ENCODE data around the gene PKLR.
"Not testable (repeated sequence)": the region's sequence is repeated elsewhere in the genome, so short reads cannot be mapped to it uniquely, and the experiment has no call there.

PKLR gene

DNA sequence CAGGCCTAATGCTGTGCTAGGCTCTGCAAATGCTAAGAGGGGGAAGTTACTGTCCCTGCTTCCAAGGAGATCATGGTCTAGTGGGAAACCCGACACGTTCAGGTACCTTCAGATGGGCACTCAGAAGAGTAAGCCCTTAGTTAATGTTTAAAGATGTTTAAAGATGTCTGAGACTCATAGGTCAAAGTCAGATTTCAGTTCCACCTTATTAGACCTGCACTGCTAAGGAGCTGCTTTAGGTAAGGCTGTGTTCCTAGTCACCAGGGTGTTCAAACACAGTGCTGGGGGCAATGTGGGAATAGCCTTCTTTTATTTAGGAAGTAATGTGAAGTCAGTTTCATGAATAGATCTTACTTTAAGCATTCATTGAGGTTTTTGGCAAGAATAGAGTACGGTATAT is 15.7 kb upstream of the PKLR start:
- no peak for FAIRE-seq

DNA sequence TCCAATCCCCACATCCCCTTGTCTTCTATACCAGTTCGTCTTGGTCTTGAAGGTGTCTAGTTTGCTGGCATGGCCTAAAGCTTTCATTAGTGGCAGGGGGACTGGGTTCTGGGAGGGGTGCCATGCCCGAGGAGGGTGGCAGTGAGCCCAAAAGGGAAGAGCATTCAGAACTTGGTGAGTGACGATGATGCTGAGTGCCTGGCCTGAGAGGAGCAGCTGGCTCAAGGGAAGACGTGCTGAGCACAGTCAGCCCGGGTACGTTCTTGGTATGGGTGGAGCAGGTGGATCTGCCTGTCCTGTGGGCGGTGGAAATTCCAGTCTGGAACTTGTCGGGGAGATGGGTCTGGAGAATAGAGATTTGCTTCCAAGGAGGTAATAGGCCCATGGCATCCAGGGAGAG is 12.0 kb upstream of the PKLR start:
- no peak for FAIRE-seq

DNA sequence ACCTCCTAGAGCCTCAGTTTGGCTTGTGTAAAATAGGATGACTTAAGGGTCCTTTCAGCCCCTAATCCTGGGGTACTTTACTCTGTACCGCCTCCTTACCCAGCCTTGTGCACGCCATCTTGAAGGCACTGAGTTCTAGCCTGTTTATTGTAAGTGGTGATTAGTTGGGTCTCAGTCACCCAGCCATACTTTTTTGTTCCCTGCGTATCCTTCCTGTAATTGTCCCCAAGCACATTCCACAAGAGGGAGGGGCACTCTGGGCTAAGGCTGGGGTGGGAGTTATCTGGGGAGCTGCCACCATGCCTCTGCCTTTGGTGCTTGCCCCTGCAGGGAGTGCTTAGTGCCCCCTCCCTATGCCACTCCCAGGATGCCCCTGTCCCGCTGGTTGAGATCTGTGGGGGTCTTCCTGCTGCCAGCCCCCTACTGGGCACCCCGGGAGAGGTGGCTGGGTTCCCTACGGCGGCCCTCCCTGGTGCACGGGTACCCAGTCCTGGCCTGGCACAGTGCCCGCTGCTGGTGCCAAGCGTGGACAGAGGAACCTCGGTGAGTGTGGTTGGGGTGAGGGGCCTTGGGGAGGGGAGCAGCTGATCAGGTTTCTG is 8.3 kb upstream of the PKLR start:
- FAIRE-seq, result no peak

DNA sequence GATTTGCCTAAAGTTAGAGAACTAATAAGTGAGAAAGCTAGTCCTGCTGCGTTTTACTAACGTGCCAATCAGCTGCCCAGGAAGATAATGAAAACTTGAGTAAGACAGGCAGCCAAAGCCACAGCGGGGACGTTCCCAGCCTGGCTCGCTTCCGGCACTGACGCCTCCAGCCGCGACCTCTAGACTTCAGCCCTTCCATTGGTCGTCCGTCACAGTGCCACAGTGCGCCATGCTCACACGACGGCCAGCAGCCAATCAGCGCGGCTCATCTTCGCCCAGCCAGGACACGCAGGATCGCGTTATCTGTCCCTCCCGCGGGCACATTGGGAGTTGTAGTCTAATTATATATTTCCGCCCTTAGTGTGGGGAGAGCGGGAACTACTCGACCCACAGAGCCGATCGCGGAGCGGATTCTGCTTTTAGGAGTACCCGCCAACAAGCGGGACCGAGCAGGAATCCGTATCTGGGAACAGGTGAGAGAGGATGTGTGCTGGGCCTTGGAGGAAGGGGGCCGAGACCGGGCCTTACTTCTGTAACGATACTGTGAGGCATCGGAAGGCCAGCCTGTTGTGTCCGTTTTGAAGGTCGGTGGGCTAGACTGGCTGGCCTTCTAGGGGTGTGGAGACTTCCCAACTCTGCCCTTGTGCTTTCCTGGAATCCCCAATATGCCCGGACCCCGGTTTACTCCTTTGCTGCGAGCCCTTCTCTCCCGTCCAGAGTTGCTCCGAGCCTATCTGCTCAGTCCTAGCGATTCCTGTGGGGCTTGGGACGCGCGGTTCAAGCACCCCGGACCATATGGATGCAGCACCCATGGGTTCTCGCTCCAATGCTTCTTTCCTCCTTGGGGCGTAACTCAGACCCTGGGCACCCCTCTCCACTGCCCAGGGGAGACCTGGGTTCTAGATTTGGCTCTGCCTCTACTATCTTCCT is 7.5 kb upstream of the PKLR start, which contains the start of gene FDPS:
Gene FDPS, plus strand, starts transcription at position 374 of the 930 bp plus-strand sequence. CDS start 924 bp downstream, outside the sequence.
- peak; percentile 97 for FAIRE-seq

DNA sequence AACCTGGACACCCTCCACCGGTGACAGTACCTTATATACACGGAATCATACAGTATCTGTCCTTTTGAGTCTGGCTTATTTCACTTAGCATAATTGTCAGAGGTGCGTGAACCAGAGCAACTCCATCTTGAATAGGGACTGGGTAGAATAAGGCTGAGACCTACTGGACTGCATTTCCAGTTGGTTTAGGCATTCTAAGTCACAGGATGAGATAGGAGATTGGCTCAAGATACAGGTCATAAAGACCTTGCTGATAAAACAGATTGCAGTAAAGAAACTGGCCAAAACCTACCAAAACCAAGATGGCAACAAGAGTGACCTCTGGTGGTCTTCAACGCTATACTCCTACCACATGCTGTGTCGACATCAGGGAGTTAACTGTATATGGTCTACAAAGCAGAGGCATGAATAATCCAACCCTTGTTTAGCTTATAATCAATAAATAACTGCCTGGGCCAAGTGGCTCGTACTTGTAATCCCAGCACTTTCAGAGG is 6.1 kb upstream of the PKLR start:
- FAIRE-seq, result no peak

DNA sequence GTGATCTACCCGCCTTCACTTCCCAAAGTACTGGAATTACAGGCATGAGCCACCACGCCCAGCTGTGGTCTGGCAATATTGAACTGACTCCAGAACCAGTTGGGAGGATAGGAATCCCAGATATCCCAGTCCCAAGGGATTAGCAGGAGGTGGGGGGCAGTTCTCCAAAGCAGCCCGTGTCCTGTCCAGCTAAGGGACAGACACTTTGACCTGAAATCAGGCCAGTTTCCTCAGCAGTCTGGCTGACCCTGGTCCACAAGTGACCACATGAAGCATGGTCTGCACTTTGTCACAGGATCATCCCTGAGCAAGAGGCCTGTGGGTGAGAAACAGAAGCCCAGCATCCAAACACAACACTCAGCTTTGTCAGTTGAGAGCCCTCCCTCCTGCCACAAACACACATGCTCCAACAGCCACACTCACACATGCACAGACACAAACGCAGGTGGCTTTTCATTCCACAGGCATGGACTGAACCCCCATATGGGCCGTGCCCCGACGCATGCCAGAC is 4.7 kb upstream of the PKLR start:
- FAIRE-seq, result no peak

DNA sequence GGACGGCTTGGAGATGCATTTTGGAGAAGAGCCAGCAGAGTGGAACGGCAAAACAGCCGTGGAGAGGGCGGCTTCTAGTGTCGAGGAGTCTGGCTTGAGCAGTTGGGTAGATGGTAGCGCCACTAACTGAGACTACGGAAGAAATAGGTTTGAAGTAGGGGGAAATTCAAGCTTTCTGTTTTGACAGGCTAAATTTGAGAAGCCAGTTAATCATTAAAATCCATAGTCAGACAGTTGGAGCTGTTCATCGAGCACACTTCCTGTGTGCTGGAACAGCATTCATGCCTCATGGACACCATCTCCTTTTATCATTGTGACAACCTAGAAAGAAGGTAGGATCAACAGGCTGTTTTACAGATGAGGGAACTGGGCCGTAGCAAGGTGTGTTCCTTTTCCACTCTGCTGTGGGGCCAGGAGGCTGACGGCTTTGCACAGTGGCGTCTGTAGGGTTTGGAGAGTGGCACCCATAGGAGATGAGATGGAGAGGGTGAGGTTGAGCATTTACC is 3.4 kb upstream of the PKLR start:
- FAIRE-seq, result no peak

DNA sequence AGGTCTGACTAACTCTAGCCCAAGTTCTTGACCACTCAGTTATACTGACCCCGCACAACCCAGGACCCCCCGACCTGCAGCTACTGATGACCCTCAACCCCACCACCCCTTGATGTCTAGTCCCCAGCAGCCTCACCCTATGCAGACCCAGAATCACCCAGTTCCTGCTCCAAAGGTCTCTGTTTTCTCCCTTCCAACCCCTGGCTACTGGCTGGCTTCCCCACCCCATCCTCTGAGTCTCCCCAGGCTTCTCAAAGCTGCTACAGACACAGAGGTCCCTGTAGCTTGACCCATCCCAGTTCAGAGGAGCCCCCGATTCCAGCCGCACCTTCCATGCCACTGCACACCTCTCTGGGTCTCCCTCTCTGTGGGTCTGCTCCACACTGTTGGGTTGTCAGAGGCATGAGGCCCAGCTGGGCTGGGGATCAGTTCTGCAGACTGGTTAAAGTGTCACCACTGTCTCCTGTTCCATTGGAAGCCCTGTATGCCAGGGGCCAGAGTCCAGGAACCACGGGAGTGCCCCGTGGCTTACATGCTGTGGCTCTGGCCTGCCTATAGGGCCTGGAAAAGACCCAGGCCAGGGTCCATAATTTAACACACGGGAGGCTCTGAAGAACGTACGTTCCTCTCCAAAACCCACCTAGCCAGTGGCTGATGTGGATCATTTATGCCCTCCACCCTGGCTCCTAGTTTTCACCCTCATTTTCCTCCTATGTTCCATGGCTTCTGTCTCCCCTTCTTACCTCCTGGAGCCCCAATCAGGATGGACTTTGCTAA is 497 bp downstream of the PKLR start:
- FAIRE-seq, result no peak

DNA sequence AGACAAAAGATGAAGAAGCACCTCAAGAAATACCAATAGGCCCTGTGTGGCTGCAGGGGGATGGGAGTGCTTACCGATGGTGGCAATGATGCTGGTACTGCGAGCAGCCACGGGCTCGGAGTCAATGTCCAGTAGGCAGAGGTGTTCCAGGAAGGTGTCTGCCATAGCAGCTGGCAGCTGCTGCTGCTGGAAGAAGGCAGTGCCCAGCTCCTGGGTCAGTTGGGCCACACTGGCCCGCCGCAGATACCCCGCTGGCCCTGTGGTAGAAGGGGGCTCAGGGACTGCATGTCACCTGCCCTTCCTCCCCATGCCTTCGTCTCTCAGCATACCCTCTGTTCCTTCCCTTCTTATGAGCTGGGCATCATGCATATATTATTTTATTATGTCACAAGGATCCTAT is 1.2 kb downstream of the PKLR start:
- FAIRE-seq, result no peak

DNA sequence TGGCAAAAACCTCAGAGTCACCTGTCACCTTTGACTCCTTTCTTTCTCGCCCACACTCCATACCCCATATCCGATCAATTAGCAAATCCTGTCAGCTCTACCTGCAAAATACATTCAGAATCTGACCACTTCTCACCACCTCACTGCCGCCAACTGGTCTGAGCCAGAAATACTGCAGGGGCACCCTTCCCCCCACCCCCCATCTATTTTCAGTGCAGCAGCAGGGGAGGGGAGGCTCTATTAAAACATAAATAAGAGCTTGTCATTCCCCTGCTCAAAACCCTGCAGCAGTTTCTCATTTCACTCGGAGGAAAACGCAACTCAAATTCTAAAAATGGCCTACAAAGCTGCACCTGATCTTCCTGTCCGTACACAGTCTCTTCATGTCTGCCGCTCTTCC is 3.9 kb downstream of the PKLR start:
- FAIRE-seq, result no peak

DNA sequence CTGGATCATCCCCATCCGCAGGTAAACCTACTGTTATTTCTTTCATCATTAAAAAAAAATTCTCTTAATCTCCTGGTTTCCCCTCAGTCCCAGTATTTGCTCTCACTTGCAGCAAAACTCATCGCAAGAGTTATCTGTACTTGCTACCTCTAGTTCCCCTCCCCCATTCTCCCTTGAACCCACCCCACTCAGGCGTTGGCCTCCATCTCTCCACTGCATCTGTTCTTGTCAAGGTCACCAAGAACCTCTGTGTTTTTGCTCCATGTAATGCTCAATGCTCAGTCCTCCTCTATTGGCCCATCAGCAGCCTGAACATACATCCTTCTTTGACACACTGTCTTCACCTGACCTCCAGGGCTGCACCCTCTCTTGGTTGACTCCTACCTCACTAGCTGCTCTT is 4.6 kb downstream of the PKLR start:
- FAIRE-seq, result no peak

DNA sequence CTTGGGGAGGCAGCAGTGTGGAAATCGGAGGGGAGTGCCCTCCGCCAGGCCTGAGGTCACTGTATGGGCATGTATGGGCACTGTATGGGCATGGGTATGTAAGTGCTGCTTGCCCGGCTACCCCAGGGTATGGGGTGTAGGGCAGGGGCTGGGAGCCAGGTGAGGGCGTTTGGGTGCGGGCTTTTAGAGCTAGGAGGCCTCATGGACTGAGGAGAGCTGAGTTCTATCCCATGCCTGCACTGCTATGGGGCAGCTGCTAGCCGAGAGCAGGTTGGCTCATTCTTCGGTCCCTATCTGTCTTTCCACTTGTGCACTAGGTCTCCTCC is 5.3 kb downstream of the PKLR start:
- FAIRE-seq, result no peak

DNA sequence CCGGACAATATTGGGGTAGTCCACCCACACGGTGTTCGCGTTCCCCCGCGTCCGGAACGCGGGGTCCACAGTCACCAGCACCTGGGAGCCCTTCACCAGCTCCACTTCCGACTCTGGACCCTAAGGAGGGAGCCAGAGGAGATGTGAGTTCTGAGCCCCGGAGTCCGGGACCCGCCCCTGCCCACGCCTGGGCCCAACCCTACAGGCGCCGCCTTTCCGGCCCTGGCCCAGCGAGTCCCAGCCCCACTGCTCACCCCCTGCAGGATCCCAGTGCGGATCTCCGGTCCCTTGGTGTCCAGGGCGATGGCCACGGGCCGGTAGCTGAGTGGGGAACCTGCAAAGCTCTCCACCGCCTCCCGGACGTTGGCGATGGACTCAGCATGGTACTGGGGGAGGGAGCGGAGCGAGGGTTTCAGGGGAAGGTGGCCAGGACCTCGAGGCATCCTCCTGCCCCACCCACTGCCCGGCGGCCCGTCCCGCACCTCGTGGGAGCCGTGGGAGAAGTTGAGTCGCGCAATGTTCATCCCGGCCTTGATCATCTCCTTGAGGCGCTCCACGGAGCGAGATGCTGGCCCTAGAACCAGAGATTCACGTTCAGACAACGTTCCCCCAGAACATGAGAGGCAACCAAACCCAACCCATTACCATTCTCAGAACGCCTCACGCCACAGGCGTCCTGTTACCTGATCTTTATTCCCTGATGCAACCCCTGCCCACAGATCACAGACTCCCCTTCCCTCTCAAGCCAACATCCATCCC is 5.9 kb downstream of the PKLR start:
- FAIRE-seq, result no peak

DNA sequence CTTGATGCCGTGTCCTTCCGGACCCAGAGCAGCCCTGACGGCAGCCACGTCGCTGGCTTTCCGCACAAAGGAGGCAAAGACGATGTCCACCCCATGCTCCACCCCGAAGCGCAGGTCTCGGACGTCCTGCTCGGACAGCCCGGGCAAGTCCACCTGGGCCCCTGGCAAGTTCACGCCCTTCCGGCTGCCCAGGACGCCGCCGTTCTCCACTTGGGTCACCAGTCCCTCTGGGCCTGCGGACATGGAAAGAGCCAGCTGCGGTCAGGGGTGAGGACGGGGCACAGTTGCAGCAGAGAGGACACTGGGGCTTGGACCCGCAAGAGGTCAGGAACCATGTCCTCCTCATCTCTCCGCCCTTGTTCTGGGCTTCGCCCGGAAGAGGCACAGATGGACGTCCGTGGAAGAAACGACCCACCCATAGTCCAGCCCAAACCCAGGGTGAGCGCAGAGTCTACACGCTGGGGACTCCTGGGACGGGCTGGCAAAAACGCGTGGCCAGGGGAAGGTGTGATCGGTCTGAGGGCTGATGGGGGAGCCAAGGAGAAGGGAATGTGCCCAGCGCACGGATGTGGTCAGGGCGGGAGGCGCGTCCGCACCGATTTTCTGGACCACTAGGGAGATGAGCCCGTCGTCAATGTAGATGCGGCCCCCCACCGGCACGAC is 6.6 kb downstream of the PKLR start:
- FAIRE-seq, result no peak

DNA sequence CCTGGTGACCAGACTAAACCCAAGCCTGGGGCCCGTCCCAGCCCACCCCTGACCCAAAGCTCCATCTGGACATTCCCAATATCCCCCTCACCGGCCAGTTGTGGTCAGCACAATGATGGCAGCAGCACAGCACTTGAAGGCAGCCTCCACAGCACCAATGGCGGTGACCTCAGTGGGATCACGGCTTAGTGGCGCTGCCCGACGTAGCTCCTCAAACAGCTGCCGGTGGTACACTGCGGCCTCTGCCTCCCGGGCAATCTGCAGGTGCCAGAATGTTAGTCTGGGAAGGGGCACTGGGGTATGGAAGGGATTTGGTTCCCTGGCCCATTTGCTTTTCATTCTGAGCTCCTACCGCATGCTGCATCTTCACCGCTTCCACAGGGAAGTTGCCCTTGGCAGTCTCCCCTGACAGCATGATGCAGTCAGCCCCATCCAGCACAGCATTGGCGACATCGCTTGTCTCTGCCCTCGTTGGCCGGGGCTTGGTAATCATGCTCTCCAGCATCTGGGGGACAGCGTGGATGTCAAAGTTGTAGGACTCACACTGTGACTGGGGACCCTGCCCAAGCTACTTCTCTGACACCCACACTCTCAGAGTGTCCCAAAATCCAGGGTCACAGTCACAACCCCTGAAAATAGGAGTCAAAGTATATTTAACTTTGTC is 8.0 kb downstream of the PKLR start:
- FAIRE-seq, result no peak

DNA sequence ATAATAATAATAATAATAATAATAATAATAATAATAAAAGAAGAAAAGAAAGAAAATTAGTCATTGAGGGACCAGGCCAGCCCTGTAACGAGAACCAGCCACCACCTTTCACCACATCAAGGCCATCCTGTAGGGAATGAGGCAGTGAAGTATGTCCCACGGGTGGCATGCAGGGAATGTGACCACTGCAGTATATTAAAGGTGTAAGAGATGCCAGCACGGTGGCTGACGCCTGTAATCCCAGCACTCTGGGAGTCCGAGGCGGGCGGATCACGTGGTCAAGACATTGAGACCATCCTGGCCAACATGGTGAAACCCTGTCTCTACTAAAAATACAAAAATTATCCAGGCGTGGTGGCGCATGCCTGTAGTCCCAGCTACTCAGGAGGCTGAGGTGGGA is 10.2 kb downstream of the PKLR start:
- not testable (repeated sequence) for FAIRE-seq

DNA sequence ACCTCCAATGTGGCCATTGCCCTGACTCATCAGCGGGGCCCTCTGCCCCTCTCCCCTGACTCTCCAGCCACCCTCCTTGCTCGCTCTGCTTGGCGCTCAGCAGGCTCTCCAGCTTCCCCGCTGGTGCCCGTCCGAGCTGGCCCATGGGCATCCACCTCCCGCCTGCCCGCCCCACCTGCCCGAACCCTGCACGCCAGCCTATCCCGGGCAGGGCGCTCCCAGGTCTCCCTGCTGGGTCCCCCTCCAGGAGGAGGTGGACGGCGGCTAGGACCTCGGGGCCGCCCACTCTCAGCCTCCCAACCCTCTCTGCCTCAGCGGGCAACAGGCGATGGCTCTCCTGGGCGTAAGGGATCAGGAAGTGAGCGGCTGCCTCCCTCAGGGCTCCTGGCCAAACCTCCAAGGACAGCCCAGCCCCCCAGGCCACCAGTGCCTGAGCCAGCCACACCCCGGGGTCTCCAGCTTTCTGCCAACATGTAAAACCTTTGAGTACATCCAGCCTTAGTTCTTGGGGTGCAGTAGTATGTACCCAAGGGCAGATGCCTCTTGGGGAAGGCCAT is 13.2 kb downstream of the PKLR start:
- FAIRE-seq, result no peak

DNA sequence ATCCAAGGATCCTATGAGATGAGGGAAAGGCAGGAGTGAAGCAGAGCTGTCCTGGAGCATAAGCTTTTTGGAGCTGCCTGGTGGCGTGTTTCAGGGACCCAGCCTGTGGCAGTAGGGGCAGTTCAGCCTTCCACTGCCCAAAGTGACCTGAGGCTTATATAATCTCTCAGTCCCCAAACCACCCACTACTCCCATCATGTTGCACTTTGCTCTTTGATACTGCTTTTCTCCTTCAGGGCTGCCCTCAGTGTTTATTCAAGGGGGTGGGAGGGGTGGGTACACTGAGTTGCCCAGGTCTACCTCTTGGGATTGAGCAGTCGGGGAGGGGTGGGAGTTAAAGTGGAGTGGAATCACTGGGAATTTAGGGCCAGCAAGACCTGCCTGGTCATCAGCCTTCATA is 14.7 kb downstream of the PKLR start:
- no peak for FAIRE-seq

DNA sequence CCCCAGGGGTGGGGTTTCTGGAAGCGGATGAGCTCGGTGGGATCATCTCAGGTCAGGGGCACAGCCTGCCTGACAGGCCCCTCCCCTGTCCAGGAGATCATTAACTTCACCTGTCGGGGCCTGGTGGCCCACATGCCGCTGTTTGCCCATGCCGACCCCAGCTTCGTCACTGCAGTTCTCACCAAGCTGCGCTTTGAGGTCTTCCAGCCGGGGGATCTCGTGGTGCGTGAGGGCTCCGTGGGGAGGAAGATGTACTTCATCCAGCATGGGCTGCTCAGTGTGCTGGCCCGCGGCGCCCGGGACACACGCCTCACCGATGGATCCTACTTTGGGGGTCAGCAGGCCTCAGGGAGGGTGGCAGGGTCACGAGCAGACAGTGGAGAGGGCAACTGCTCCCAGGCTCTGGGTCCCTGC is 15.6 kb downstream of the PKLR start:
- FAIRE-seq, result no peak

DNA sequence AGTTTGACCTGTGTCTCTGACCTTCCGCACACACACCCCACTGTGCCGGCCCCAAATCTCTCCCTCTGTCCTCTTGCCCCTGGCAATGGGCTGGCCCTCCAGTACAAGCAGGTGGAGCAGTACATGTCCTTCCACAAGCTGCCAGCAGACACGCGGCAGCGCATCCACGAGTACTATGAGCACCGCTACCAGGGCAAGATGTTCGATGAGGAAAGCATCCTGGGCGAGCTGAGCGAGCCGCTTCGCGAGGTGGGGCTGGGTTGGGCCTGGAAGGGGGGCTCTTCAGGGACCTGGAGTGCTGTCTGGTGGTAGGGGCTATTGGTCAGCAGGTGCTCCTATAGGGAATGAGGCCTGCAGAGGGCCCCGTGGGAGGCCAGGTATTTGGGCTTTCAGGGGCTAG is 16.2 kb downstream of the PKLR start:
- no peak for FAIRE-seq

DNA sequence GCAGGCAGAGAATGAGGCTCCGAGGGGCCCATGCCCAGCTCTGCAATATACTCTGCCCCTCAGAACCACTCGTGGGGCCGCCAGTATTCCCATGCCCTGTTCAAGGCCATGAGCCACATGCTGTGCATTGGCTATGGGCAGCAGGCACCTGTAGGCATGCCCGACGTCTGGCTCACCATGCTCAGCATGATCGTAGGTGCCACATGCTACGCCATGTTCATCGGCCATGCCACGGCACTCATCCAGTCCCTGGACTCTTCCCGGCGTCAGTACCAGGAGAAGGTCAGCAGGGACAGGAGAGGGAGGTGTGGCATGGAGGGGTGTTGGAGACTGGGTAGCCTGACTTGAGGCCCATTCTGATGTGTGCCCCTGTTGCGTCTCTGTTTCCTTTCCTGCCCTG is 16.8 kb downstream of the PKLR start:
- FAIRE-seq, result no peak
